Measurements from ENCODE around the gene OBI1.

Gene OBI1

GRCh38 chr13:78608252-78608687, 50.7 kb downstream of the OBI1 start:
- no peak for TF ChIP-seq CTCF (IDR thresholded peaks at IDR 0.05; ENCODE audit: borderline replicate concordance, insufficient read depth, low read depth, low read length)
- peak overlapping the region; percentile 34 for H3K4me3 ChIP-seq (ENCODE audit: low read depth, low read length)

GRCh38 chr13:78607409-78608251, 51.3 kb downstream of the OBI1 start:
- no peak for TF ChIP-seq CTCF (IDR thresholded peaks at IDR 0.05; ENCODE audit: borderline replicate concordance, insufficient read depth, low read depth, low read length)
- no peak overlapping the region for H3K4me3 ChIP-seq (ENCODE audit: low read depth, low read length)

GRCh38 chr13:78606471-78607408, 52.2 kb downstream of the OBI1 start:
- H3K4me3 ChIP-seq (ENCODE audit: low read depth, low read length): no peak overlapping the region
- TF ChIP-seq CTCF (IDR thresholded peaks at IDR 0.05; ENCODE audit: borderline replicate concordance, insufficient read depth, low read depth, low read length): no peak

GRCh38 chr13:78604782-78605611, 54.0 kb downstream of the OBI1 start:
- TF ChIP-seq CTCF (IDR thresholded peaks at IDR 0.05; ENCODE audit: borderline replicate concordance, insufficient read depth, low read depth, low read length): no peak
- H3K4me3 ChIP-seq (ENCODE audit: low read depth, low read length): no peak overlapping the region

DNA sequence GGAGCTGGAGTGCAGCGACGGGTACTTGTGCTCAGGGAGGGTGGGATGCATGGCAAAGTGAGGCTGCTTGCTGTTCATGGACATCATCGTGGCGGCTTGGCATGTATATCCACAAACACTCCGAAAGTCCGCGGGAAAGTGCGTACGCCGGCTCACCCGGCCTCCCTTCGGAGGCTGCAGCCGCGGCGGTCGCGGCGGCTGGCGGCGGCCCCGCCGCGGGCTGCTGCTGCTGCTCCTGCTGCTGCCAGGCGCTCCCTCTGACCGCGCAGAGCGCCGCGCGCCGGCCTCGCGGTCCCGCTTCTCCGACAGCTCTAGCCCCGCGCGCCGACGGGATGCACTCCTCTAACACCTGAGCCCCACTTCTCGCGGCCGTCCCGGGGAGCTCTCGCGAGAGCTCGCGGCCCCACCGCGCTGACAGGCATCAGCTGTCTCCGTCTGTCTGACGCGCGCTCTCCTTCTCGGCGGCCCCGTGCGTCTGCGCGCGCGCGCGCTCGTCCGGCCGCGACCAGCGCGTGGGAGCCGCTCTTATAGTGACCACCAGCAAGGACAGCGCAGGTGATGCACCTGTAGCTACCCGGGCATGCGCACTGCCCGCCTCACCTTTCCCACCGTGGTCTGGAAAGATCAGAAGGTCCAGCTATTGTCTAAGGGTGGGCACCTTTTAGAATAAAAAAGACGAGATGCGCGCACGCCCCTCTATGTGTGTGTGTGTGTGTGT, 55.6 kb downstream of the OBI1 start, which contains the start of gene POU4F1:
Gene POU4F1 (minus strand): TSS at position 313 of the 718 bp plus-strand sequence. CDS start 226 bp downstream, at position 87.
- no peak for TF ChIP-seq CTCF (IDR thresholded peaks at IDR 0.05; ENCODE audit: borderline replicate concordance, insufficient read depth, low read depth, low read length)
- peak within 1 kb of the TSS; percentile 33 for H3K4me3 ChIP-seq (ENCODE audit: low read depth, low read length)
